GM19324 (cell line): ENCODE measurements around the gene ICA1.
"Not testable (repeated sequence)": the region's sequence is repeated elsewhere in the genome, so short reads cannot be mapped to it uniquely, and the experiment has no call there.

Experiments
- ATAC-seq: cut with Tn5 transposase; IDR thresholded peaks from one replicate; pipeline ENCODE4 v1.9.1; 2021; ENCODE audit warnings: mild to moderate bottlenecking, moderate library complexity; ENCODE audit not compliant: unreplicated experiment, low FRiP score

The ICA1 gene

DNA sequence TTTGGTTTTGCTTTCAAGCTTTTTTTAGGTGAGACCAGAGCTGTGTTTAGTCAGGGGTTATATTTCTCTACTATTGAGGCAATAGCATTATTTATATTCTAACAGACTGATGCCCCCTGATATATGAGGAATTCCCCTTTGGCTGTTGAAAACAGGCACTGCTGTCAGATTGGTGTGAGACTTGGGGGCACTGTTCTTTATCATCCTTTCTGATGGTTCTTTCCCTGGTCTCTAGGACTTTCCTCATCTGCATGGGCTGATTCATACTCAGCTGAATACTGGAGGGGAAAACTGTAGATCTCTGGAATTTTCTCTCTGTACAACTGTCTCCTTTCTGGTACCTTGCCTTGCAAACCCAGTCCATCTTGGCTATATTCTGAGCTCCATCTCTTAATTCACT, 10.0 kb upstream of the ICA1 start:
- no peak for ATAC-seq

DNA sequence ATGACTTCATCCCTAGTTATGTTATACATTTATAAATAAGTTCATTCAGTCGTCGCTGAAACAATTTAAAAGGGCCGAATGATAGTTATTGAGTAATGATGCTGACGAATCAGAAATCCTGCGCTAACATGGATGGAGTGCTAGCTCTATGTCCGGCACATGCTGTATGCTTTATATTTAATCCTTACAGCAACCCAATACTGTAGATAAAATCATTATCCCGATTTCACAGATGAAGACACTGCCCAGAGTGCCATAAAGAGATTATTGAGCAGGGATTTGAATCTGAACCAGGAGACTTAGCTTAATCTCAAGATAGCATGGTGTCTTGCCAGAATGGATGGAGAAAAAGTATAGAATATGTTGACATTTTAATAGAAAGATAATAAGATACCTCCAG, 1.1 kb upstream of the ICA1 start:
- ATAC-seq, result no peak

DNA sequence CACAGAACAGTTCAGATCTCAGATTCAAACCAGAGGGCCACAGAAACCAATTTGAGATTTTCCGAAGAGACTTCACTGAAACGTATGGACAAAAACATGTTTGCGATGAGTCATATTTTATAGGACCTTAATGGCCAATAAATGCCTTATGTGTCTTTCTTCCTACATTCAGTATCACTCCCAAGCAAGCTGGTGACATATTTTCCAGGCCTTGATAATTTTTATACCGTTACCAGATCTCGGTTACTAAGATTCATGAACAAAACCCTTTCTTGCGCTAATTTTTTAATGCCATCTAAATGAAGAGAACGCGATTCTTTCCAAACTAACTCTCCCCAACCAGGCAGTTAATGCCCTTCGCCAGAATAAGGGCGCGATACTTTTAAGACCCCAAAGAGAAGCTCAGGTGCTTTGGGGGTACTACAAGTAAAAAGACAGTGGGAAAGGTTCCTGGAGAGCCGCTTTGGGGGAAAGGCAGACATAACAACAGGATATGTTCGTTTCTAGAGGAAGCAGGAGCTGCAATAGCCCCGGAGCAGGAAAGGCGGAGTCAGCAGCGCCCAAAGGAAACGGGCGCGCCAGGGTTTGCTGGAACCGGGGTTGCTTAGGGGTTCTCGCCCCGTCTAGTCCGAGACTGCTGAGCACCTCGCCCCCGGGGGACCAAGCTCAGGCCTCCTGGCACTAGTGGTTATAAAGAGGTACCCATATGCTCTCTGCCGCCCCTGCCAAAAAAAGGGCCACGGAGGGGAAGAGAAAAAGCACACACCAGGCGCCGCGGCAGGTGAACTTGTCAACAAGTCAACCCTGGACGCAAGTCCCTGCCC, 884 bp downstream of the ICA1 start:
- no peak for ATAC-seq

DNA sequence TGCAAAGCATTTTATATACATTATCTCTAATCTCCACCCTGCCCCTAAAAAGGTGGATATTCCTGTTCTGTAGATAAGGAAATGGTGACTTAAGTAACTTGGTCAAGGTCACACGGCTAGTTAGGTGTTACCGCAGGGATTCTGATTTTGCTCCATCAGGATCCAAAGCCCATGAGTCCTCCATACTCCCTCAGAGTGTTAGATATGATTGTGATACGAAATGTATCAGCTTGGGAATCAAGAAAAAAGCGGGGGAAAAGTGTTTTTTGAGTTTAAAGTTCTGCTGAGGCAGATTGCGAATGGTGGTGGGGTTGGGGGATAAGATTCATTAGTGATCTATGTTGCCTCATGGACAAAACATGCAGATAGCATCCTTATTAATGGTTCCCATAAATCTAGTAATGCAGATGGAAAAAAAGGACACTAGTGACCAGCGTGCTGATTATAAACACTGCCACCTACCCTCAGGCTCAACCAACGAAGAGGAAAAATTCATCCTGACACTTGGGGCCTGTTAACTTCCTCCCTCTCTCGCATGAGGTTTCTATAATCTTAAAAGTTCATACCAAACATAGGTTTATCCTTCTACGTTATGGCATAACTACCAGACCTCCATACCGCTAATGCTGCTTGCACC, 2.3 kb downstream of the ICA1 start:
- ATAC-seq, result no peak

DNA sequence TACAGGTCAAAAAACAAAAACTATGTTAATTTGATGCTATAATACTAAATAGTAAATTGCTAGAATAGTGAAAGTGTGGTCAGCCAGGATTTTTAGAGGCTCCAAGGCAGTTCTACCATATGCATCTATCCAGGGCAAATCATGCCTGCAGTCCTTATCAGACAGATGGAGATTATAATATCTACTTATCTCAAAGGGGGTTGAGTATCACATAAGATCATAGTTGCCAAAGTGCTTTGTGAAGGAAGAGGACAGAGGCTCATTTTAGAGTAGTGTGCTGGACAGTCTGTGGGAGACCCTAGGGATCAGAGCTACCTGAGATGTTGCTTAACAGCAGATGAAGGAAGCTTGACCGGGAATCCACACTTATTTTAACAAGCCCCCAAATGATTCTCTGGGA, 3.2 kb downstream of the ICA1 start:
- ATAC-seq, result no peak

DNA sequence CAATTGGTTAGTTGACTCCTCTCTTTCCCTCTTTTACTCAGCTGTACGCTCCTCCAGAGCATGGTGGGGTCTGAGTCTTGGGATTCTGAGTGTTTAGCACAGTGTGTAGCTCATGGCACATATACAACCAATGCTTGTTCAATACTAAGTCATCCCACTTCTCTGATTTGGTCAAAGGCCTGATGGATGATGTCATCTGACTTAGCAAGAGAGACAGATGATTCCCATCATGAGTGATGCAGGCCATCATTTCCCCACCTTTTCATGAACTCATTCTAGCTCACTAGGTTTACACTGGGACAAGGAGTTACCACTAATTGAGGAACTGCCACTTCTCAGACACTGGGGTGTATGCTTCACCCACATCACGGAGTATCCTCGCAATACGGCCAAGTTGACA, 3.8 kb downstream of the ICA1 start:
- ATAC-seq, result no peak

DNA sequence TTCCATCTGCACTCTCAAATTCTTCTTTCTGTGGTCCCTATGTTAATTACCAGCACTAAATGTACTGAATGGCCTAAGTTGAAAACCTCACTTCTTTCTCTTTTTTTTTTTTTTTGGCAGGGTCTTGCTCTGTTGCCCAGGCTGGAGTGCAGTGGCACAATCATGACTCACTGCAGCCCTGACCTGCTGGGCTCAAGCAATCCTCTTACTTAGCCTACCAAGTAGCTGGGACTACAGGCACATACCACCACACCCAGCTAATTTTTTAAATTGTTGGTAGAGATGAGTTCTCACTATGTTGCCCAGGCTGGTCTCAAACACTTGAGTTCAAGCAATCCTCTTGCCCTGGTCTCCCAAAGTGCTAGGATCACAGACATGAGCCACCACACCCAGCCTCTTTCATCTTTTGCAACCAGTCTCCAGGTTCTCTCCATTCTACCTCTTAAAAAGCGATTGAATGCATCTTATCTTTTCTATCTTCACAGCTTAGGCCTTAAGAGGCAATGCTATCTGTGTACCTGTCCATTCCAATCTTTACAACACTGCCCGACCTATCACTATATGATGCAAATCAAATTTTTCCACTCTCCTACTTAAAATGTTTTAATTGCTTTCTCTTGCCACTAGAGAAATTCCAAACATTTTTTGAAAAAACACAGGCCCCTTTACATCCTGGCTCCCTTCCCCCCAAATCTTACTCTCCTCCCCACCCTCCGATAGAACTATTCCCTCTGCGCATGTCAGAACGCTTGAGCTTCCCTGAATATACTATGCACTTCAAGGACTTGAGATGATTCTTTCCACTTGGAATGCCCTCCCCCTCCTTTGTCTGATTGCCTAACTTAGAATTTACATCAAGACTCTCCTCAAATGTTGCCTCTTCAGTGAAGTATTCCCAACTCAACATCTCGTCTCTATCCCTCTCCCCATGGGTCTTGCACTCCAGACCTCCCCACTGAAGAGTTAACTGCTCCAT, 6.0 kb downstream of the ICA1 start:
- ATAC-seq, result no peak

DNA sequence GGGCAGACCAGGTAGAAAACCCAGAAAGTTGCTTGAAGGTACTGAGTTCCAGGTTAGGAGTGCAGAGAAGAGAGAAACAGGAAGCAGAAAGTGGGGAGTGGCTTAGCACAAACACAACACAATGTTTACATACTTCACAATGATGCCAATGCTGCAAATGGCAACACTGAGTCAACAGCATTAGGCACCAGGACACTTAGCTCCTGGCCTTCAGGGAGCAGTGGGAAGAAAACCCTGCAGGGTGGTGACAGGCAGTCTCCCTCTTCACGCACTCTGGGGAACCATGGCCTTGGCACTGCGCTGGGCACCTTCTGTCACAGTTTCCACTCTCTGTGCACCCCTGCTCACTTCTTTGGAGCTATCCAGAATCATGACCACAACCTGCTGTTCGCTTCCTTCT, 7.3 kb downstream of the ICA1 start:
- no peak for ATAC-seq

DNA sequence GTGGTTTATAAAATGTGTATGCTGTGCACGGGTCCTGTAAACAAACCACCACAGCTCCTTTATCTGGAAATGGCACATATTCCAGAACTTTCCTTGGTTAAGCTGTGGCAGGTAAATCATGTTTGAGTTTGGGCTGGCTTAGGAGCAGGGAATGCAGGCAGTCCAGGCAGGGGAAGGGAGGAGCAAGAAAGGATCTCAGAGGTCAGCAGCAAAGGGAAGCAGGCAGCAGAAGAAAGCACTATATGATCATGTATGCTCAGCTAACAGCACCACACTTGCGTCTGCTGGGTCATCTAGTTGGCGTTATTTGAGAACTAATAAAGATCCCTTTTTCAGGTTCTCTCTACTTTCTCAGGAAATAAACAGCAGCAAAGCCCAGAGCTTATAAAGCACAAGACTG, 7.8 kb downstream of the ICA1 start:
- ATAC-seq, result no peak

DNA sequence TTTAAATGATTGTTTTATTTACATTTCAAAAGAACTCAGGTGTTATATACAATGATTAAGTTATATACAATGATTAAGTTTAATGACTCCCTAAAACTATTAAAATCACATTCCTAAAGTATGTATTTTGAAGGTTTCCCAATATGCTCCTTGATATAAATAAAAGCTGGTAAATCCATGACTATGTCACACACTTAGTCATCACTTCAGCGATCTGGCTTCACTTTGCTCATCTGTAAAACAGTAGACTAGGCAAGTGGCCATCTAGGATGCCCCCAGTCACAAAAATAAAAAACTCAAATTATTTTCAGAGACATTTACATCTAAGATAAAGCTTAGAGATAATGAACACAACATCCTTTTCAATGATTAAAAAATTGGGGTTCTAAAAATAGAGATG, 10.8 kb downstream of the ICA1 start:
- no peak for ATAC-seq

DNA sequence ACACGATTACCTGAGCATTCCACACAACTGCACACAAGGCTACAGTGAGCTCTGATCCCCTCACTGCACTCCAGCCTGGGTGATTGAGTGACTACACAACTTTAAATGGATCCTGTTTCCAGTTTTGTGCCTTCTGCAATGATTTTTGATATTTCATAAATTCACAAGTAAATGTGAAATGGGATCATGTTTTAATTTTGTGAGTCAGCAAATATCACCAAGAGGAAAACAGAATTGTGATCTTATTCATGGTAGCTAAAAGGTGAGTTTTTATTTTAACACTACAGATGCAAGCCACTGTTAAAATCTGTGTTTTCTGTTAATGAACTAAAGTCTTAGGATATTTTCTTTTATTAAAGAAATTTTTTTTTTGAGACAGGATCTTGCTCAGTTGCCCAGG, 11.4 kb downstream of the ICA1 start:
- no peak for ATAC-seq

DNA sequence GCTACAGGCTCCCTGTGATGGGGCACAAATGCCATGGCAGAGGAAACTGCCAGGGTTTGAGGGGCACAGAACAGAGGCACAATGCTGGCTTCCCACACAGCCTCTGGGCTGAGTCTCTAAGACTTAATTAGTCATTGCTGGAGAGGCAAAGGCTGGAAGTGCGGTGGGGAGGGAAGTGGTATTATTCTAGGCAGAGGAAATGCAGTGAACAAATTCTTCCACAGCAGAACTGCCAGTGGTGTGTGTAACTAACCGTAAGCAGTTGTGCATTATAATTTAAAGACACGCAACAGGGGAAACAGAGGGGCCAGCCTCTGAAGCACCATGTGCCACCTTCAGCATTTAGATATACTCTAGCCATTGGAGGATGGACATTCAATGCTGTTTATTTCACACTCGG, 12.8 kb downstream of the ICA1 start:
- ATAC-seq, result no peak

DNA sequence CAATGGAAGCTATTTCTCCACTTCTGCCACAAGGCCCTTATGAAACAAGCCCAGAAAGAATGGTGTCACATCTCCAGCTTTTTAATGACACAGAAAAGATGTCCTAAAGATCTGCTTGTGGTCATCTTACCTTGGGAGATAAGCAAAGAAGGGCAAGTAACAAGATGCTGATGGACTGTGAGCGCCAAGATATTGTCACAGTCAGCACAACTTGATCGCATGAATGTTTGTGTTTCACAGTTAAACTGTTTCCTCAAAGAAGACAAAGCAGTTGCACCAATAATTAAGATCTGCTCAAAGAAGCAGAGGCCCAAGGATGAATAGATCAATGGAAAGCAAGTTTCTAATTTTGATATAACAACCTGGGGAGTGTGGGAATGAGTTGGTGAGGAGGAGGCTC, 15.9 kb downstream of the ICA1 start:
- ATAC-seq, result no peak

DNA sequence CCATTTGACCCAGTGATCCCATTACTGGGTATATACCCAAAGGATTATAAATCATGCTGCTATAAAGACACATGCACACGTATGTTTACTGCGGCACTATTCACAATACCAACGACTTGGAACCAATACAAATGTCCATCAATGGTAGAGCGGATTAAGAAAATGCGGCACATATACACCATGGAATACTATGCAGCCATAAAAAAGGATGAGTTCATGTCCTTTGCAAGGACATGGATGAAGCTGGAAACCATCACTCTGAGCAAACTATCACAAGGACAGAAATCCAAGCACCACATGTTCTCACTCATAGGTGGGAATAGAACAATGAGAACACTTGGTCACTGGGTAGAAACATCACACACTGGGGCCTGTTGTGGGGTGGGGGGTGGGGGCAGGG, 16.9 kb downstream of the ICA1 start:
- ATAC-seq, result not testable (repeated sequence)

DNA sequence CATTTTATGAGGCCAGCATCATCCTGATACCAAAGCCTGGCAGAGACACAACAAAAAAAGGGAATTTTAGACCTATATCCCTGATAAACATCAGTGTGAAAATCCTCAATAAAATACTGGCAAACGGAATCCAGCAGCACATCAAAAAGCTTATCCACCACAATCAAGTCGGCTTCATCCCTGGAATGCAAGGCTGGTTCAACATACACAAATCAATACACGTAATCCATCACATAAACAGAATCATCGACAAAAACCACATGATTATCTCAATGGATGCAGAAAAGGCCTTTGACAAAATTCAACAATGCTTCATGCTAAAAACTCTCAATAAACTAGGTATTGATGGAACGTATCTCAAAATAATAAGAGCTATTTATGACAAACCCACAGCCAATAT, 18.9 kb downstream of the ICA1 start:
- ATAC-seq, result not testable (repeated sequence)

DNA sequence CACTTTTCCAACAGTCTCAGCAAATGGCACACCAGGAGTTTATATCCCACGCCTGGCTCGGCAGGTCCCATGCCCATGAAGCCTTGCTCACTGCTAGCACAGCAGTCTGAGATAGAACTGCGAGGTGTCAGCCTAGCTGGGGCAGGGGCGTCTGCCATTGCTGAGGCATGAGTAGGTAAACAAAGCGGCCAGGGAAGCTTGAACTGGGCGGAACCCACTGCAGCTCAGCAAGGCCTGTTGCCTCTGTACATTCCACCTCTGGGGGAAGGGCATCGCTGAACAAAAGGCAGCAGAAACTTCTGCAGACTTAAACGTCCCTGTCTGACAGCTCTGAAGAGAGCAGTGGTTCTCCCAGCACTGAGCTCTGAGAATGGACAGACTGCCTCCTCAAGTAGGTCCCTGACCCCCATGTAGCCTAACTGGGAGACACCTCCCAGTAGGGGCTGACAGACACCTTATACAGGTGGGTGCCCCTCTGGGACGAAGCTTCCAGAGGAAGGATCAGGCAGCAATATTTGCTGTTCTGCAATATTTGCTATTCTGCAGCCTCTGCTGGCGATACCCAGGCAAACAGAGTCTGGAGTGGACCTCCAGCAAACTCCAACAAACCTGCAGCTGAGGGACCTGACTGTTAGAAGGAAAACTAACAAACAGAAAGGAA, 22.1 kb downstream of the ICA1 start:
- ATAC-seq, result not testable (repeated sequence)

DNA sequence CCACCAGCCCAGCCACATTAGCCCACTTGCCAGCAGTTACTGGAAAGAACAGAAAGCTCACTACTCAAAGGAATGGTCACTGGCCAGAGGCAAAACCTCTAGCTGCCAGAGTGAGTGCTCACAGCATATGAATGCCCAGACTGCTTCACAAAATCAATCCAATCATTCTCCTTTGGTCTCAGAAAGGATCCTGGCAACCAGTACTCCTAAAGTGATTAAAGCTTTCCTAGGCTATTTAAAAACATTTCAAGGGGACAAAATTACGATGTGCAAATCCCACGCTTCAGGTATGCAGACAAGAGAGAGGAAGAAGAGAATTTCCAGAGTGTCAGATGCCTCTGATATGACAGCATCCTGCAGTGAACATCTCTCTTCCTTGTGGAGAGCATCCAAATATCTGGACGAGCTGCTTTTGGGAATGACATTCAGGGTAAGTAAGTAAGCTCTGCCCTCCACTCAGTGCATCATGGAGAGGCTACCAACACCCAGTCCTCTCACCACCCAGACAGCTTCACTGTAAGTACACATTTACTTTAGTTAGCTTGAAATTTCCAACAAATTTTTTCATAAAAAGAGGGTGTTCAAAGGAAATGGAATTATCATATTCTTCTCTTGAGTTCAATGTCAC, 25.1 kb downstream of the ICA1 start:
- no peak for ATAC-seq

DNA sequence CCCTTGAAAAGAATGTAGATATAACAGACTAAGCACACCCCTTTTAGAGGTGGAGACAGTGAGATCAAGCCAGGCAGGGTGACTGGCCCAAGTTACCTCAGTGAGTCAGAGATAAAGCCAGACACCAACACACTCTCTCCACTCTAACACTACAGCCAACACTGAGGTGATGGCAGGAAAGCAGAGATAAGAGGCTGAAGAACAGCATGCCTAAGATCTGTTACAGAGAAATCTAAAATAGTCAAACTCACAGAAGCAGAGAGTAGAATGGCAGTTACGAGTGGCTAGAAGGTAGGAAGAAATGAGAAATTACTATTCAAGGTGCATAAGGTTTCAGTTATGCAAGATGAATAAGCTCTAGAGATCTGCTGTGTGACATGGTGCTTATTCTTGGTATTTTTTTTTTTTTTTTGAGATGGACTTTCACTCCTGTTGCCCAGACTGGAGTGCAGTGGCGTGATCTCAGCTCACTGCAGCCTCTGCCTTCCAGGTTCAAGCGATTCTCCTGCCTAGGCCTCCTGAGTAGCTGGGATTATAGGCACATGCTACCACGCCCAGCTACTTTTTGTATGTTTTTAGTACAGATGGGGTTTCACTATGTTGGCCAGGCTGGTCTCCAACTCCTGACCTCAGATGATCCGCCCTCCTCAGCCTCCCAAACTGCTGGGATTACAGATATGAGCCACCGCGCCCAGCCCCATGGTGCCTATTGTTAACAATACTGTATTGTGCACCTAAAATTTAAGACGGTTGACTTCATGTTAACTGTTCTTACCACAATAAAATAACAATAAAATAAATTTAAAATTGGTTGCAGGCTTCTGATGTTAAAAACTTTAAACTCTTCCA, 28.7 kb downstream of the ICA1 start:
- no peak for ATAC-seq

DNA sequence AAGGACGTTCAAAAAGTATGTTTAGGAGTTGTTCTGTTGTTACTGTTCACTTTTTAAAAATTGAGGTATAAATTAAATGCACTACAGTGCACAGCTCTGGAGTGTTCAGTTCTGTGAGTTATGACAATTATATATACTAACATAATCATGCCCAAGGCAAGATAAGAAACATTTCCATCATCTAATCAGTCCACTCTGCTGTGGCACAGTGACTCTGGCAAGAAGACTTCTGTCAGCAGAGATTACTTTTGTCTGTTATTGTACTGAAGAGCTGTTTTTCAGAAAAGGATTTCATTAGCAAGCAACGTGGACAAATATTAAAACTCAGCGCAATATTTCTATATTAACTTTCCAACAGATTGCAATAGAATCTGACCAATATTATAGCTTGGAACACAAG, 32.0 kb downstream of the ICA1 start:
- ATAC-seq, result no peak
